ENCODE data around the gene JSRP1.

- TF ChIP-seq CTCF (IDR thresholded peaks at IDR 0.05; ENCODE audit: insufficient read depth, low read length) = no peak
- TF ChIP-seq POLR2AphosphoS5 (IDR thresholded peaks at IDR 0.05; ENCODE audit: low read depth) = no peak
- no peak for TF ChIP-seq REST (IDR thresholded peaks at IDR 0.05; ENCODE audit: insufficient replicate concordance, low read depth)
- no peak for TF ChIP-seq GABPA (IDR thresholded peaks at IDR 0.05; ENCODE audit: low read depth)
Observed at GRCh38 chr19:2233601-2234280, 22.5 kb downstream of the JSRP1 start.
